ENCODE measurements around the gene GMPS.
A peak's percentile ranks its signal among the peaks of the same experiment; 100 is the strongest.
"Not testable (repeated sequence)": the region's sequence is repeated elsewhere in the genome, so short reads cannot be mapped to it uniquely, and the experiment has no call there.

Gene GMPS

GRCh38 chr3:155948476-155948875 lies 78.0 kb downstream of the GMPS start:
- Histone ChIP-seq H3K9me3 (ENCODE audit: control insufficient read depth, low read length) (no peaks in the 10 kb centered on the region), H3K4me3 (ENCODE audit: low read length) (no peak overlapping the region), H3K27me3 (replicated peaks; ENCODE audit: control insufficient read depth, insufficient read depth, low read length) (no peaks in the 10 kb centered on the region), H3K4me1 (ENCODE audit: control insufficient read depth, insufficient read depth, low read length) (peaks cover 27% of the 10 kb centered on the region), H3K9ac (ENCODE audit: low read length) (no peak overlapping the region), H3K36me3 (ENCODE audit: control insufficient read depth, insufficient read depth, low read length, severe bottlenecking) (no peaks in the 10 kb centered on the region)
- peak; percentile 13 for DNase-seq (ENCODE audit: low read depth)

- no peak for DNase-seq (ENCODE audit: low read depth)
Measured at GRCh38 chr3:155949453-155950217, 79.2 kb downstream of the GMPS start.

GRCh38 chr3:155956508-155957411 lies 86.3 kb downstream of the GMPS start:
- no peak overlapping the region for H3K9ac ChIP-seq (ENCODE audit: low read length)
- no peak overlapping the region for H3K4me3 ChIP-seq (ENCODE audit: low read length)
- no peaks in the 10 kb centered on the region for H3K36me3 ChIP-seq (ENCODE audit: control insufficient read depth, insufficient read depth, low read length, severe bottlenecking)
- no peaks in the 10 kb centered on the region for H3K27me3 ChIP-seq (replicated peaks; ENCODE audit: control insufficient read depth, insufficient read depth, low read length)
- H3K4me1 ChIP-seq (ENCODE audit: control insufficient read depth, insufficient read depth, low read length) = peaks cover 10% of the 10 kb centered on the region
- H3K9me3 ChIP-seq (ENCODE audit: control insufficient read depth, low read length) = no peaks in the 10 kb centered on the region
- no peak for DNase-seq (ENCODE audit: low read depth)

More at GRCh38 chr3:155949453-155950217, 79.2 kb downstream of the GMPS start:
- Histone ChIP-seq H3K9me3 (ENCODE audit: control insufficient read depth, low read length) (no peaks in the 10 kb centered on the region), H3K4me1 (ENCODE audit: control insufficient read depth, insufficient read depth, low read length) (peaks cover 27% of the 10 kb centered on the region), H3K4me3 (ENCODE audit: low read length) (no peak overlapping the region), H3K9ac (ENCODE audit: low read length) (peak overlapping the region; percentile 21), H3K27me3 (replicated peaks; ENCODE audit: control insufficient read depth, insufficient read depth, low read length) (no peaks in the 10 kb centered on the region), H3K36me3 (ENCODE audit: control insufficient read depth, insufficient read depth, low read length, severe bottlenecking) (no peaks in the 10 kb centered on the region)

- Histone ChIP-seq H3K4me1 (ENCODE audit: control insufficient read depth, insufficient read depth, low read length) (peaks cover 10% of the 10 kb centered on the region), H3K27me3 (replicated peaks; ENCODE audit: control insufficient read depth, insufficient read depth, low read length) (no peaks in the 10 kb centered on the region), H3K4me3 (ENCODE audit: low read length) (no peak overlapping the region), H3K9me3 (ENCODE audit: control insufficient read depth, low read length) (no peaks in the 10 kb centered on the region), H3K36me3 (ENCODE audit: control insufficient read depth, insufficient read depth, low read length, severe bottlenecking) (no peaks in the 10 kb centered on the region), H3K9ac (ENCODE audit: low read length) (no peak overlapping the region)
- DNase-seq (ENCODE audit: low read depth) = no peak
Measured at GRCh38 chr3:155957412-155957880, 87.0 kb downstream of the GMPS start.

- DNase-seq (ENCODE audit: low read depth) = no peak
- Histone ChIP-seq H3K4me1 (ENCODE audit: control insufficient read depth, insufficient read depth, low read length) (peaks cover 14% of the 10 kb centered on the region), H3K27me3 (replicated peaks; ENCODE audit: control insufficient read depth, insufficient read depth, low read length) (no peaks in the 10 kb centered on the region)
Measured at GRCh38 chr3:155958676-155959075, 88.2 kb downstream of the GMPS start.

GRCh38 chr3:155960060-155960459 lies 89.6 kb downstream of the GMPS start:
- Histone ChIP-seq H3K9me3 (ENCODE audit: control insufficient read depth, low read length) (no peaks in the 10 kb centered on the region), H3K36me3 (ENCODE audit: control insufficient read depth, insufficient read depth, low read length, severe bottlenecking) (no peaks in the 10 kb centered on the region), H3K4me3 (ENCODE audit: low read length) (no peak overlapping the region), H3K9ac (ENCODE audit: low read length) (peak overlapping the region; percentile 7), H3K4me1 (ENCODE audit: control insufficient read depth, insufficient read depth, low read length) (peaks cover 22% of the 10 kb centered on the region), H3K27me3 (replicated peaks; ENCODE audit: control insufficient read depth, insufficient read depth, low read length) (no peaks in the 10 kb centered on the region)
- no peak for DNase-seq (ENCODE audit: low read depth)

More at GRCh38 chr3:155958676-155959075, 88.2 kb downstream of the GMPS start:
- Histone ChIP-seq H3K4me3 (ENCODE audit: low read length) (no peak overlapping the region), H3K9ac (ENCODE audit: low read length) (no peak overlapping the region), H3K9me3 (ENCODE audit: control insufficient read depth, low read length) (no peaks in the 10 kb centered on the region), H3K36me3 (ENCODE audit: control insufficient read depth, insufficient read depth, low read length, severe bottlenecking) (no peaks in the 10 kb centered on the region)

- not testable (repeated sequence) for H3K9ac ChIP-seq (ENCODE audit: low read length); DNase-seq (ENCODE audit: low read depth); H3K27me3 ChIP-seq (replicated peaks; ENCODE audit: control insufficient read depth, insufficient read depth, low read length); H3K9me3 ChIP-seq (ENCODE audit: control insufficient read depth, low read length); H3K4me3 ChIP-seq (ENCODE audit: low read length); H3K36me3 ChIP-seq (ENCODE audit: control insufficient read depth, insufficient read depth, low read length, severe bottlenecking)
- H3K4me1 ChIP-seq (ENCODE audit: control insufficient read depth, insufficient read depth, low read length) = peaks cover 22% of the 10 kb centered on the region
Measured at GRCh38 chr3:155961044-155961443, 90.6 kb downstream of the GMPS start.

GRCh38 chr3:155963570-155963969 lies 93.1 kb downstream of the GMPS start:
- Histone ChIP-seq H3K27me3 (replicated peaks; ENCODE audit: control insufficient read depth, insufficient read depth, low read length) (no peaks in the 10 kb centered on the region), H3K36me3 (ENCODE audit: control insufficient read depth, insufficient read depth, low read length, severe bottlenecking) (no peaks in the 10 kb centered on the region), H3K9me3 (ENCODE audit: control insufficient read depth, low read length) (no peaks in the 10 kb centered on the region), H3K4me1 (ENCODE audit: control insufficient read depth, insufficient read depth, low read length) (peaks cover 22% of the 10 kb centered on the region), H3K9ac (ENCODE audit: low read length) (no peak overlapping the region), H3K4me3 (ENCODE audit: low read length) (no peak overlapping the region)
- DNase-seq (ENCODE audit: low read depth) = peak; percentile 37

- Histone ChIP-seq H3K9me3 (ENCODE audit: control insufficient read depth, low read length) (no peaks in the 10 kb centered on the region), H3K9ac (ENCODE audit: low read length) (no peak overlapping the region), H3K36me3 (ENCODE audit: control insufficient read depth, insufficient read depth, low read length, severe bottlenecking) (no peaks in the 10 kb centered on the region), H3K4me1 (ENCODE audit: control insufficient read depth, insufficient read depth, low read length) (no peaks in the 10 kb centered on the region), H3K4me3 (ENCODE audit: low read length) (no peak overlapping the region), H3K27me3 (replicated peaks; ENCODE audit: control insufficient read depth, insufficient read depth, low read length) (no peaks in the 10 kb centered on the region)
- DNase-seq (ENCODE audit: low read depth) = no peak
Measured at GRCh38 chr3:155970398-155970797, 99.9 kb downstream of the GMPS start.

GRCh38 chr3:155972885-155973584 lies 102.6 kb downstream of the GMPS start:
- DNase-seq (ENCODE audit: low read depth) = no peak
- Histone ChIP-seq H3K36me3 (ENCODE audit: control insufficient read depth, insufficient read depth, low read length, severe bottlenecking) (no peaks in the 10 kb centered on the region), H3K4me1 (ENCODE audit: control insufficient read depth, insufficient read depth, low read length) (no peaks in the 10 kb centered on the region), H3K9me3 (ENCODE audit: control insufficient read depth, low read length) (no peaks in the 10 kb centered on the region), H3K9ac (ENCODE audit: low read length) (no peak overlapping the region), H3K4me3 (ENCODE audit: low read length) (no peak overlapping the region), H3K27me3 (replicated peaks; ENCODE audit: control insufficient read depth, insufficient read depth, low read length) (no peaks in the 10 kb centered on the region)

- Histone ChIP-seq H3K4me3 (ENCODE audit: low read length) (no peak overlapping the region), H3K9ac (ENCODE audit: low read length) (no peak overlapping the region), H3K36me3 (ENCODE audit: control insufficient read depth, insufficient read depth, low read length, severe bottlenecking) (no peaks in the 10 kb centered on the region), H3K4me1 (ENCODE audit: control insufficient read depth, insufficient read depth, low read length) (no peaks in the 10 kb centered on the region), H3K9me3 (ENCODE audit: control insufficient read depth, low read length) (no peaks in the 10 kb centered on the region), H3K27me3 (replicated peaks; ENCODE audit: control insufficient read depth, insufficient read depth, low read length) (no peaks in the 10 kb centered on the region)
- DNase-seq (ENCODE audit: low read depth) = no peak
Measured at GRCh38 chr3:155978324-155978723, 107.9 kb downstream of the GMPS start.
